ENCODE data around the gene DPCD. TPM values are rescaled to one million over a fixed set of nuclear protein-coding genes. Genes with fewer than 3 reads are reported as not detected.

The DPCD gene
- total and polyA plus RNA-seq, 2 donors (not counting 3 experiments of a cell fraction or from before 2014, with no cell fraction given), result 25.3 to 39.3 TPM

GRCh38 chr10:101575091-101575490 lies 13.0 kb upstream of the DPCD start:
- CTCF ChIA-PET, result interaction anchor here (0.9 to 1.4 kb wide), 2 partner anchors 283 to 361 kb away, joined by 3 to 5 read pairs; no protein-coding TSS in a partner anchor
- no peak overlapping the region for H3K9ac ChIP-seq (replicated peaks; ENCODE audit: extremely low read depth, insufficient read depth, low read length)

More at GRCh38 chr10:101575091-101575490, 13.0 kb upstream of the DPCD start:
- no peak for DNase-seq (ENCODE audit: low read depth, low spot score)
- Histone ChIP-seq H3K27me3 (ENCODE audit: control insufficient read depth in 2 of 2, insufficient read depth in 2 of 2, low read length in 2 of 2) (no peaks in the 10 kb centered on the region), H3K36me3 (ENCODE audit: control insufficient read depth in 2 of 2, extremely low read depth in 1 of 2, insufficient read depth in 2 of 2, low read length in 2 of 2) (peaks cover 0 to 3% of the 10 kb centered on the region in 2 experiments), H3K4me1 (ENCODE audit: control insufficient read depth, extremely low read depth, insufficient read depth, low read length) (peaks cover 4% of the 10 kb centered on the region), H3K4me2 (ENCODE audit: insufficient read depth, low read length) (no peak overlapping the region), H3K79me2 (ENCODE audit: control insufficient read depth, insufficient read depth, low read length) (no peaks in the 10 kb centered on the region), H3K9me1 (replicated peaks; ENCODE audit: control insufficient read depth, extremely low read depth, insufficient read depth, low read length) (no peaks in the 10 kb centered on the region), H4K20me1 (replicated peaks; ENCODE audit: control insufficient read depth, extremely low read depth, insufficient read depth, low read length) (no peaks in the 10 kb centered on the region), H3K9me3 (replicated peaks; ENCODE audit: control insufficient read depth, insufficient read depth, low read length) (no peaks in the 10 kb centered on the region), H2AFZ (ENCODE audit: low read depth, low read length) (no peak overlapping the region), H3K27ac (ENCODE audit: insufficient read depth, low read depth, low read length) (no peak overlapping the region), H3K4me3 (replicated peaks in 1 of 3; ENCODE audit: insufficient read depth in 1 of 3, low read depth in 1 of 3, low read length in 3 of 3) (no peak overlapping the region)
- intact Hi-C loops (cut with micrococcal nuclease) (no loop called here), dilution Hi-C loops (cut with MboI; ENCODE audit: extremely low pct_ligation_motif_present, low sequenced_read_pairs) (no loop called here)
- no TSS peak for BruUV-seq (replicated peaks)
- POLR2A ChIA-PET, result no interaction called here
- FAIRE-seq, result no peak
- TF ChIP-seq, protein P1, sequence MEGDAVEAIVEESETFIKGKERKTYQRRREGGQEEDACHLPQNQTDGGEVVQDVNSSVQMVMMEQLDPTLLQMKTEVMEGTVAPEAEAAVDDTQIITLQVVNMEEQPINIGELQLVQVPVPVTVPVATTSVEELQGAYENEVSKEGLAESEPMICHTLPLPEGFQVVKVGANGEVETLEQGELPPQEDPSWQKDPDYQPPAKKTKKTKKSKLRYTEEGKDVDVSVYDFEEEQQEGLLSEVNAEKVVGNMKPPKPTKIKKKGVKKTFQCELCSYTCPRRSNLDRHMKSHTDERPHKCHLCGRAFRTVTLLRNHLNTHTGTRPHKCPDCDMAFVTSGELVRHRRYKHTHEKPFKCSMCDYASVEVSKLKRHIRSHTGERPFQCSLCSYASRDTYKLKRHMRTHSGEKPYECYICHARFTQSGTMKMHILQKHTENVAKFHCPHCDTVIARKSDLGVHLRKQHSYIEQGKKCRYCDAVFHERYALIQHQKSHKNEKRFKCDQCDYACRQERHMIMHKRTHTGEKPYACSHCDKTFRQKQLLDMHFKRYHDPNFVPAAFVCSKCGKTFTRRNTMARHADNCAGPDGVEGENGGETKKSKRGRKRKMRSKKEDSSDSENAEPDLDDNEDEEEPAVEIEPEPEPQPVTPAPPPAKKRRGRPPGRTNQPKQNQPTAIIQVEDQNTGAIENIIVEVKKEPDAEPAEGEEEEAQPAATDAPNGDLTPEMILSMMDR (IDR thresholded peaks at IDR 0.05; ENCODE audit: extremely low read depth in 1 of 2, insufficient read depth in 1 of 2, low read depth in 1 of 2, low read length in 2 of 2), result no peak
- TF ChIP-seq GATA2 (IDR thresholded peaks at IDR 0.05; ENCODE audit: insufficient read depth, insufficient read length, low read depth, low read length), result no peak
- no peak for TF ChIP-seq JUN (IDR thresholded peaks at IDR 0.05; ENCODE audit: borderline replicate concordance, insufficient read depth, insufficient read length, low read depth)
- TF ChIP-seq MYC (IDR thresholded peaks at IDR 0.05; ENCODE audit: low read depth, low read length), result no peak
- no peak for TF ChIP-seq POLR2AphosphoS5 (IDR thresholded peaks at IDR 0.05; ENCODE audit: insufficient read depth, low read depth, low read length)
- no peak for TF ChIP-seq EZH2 (IDR thresholded peaks at IDR 0.05; ENCODE audit: borderline replicate concordance, low read depth, low read length, severe bottlenecking)
- TF ChIP-seq FOS (IDR thresholded peaks at IDR 0.05; ENCODE audit: borderline replicate concordance, insufficient read depth, low read length), result no peak
- no peak for TF ChIP-seq POLR2A (IDR thresholded peaks at IDR 0.05; ENCODE audit: low read depth, low read length)
- TF ChIP-seq, protein P2, sequence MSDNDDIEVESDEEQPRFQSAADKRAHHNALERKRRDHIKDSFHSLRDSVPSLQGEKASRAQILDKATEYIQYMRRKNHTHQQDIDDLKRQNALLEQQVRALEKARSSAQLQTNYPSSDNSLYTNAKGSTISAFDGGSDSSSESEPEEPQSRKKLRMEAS (IDR thresholded peaks at IDR 0.05; ENCODE audit: insufficient read depth, insufficient read length), result no peak

All from endothelial cell of umbilical vein (primary cell).